SIG-M5 treated with dmso at 0.1 percent for 504 hours (cell line): ENCODE data around the gene APOOL.
"Not testable (repeated sequence)": the region's sequence is repeated elsewhere in the genome, so short reads cannot be mapped to it uniquely, and the experiment has no call there.

Experiments
- DNase-seq: peaks from one replicate; lab custom pipeline; 2025; ENCODE audit not compliant: unreplicated experiment; lab: John Stamatoyannopoulos, UW

The APOOL gene

GRCh38 chrX:85003655-85004244 is at the start of gene APOOL:
TSS of gene APOOL (plus strand) at chrX:85003877. CDS start at chrX:85003913, 36 bp downstream.
- peak; percentile 86 for DNase-seq

DNA sequence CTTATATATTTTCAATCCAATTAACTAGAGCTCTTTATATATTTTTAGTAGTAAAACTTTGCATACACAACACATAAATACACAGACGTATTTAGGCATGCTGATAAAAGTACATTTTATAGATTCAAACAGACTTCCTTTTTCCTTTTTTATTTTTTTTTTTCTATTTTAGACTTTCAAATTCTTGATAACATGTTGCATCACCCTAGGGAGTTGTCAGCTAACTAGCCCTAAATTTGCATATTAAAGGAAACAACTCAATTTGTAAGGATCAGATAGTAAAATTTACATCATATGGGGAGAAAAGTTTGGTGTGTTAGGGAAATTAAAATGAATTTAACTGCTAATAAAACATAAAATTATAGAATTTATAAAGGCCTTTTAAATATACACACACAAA is 47.4 kb upstream of the APOOL start:
- DNase-seq = no peak

DNA sequence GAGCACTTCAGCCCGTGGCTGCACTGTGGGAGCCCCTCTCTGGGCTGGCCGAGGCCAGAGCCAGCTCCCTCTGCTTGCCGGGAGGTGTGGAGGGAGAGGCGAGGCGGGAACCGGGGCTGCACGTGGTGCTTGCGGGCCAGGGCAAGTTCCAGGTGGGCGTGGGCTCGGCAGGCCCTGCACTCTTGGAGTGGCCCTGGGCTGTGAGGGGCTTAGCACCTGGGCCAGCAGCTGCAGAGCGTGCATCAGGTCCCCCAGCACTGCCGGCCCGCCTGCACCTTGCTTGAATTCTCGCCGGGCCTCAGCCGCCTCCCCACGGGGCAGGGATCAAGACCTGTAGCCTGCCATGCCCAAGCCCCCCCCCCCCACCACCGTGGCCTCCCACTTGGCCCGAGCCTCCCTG is 28.9 kb upstream of the APOOL start:
- DNase-seq = no peak

DNA sequence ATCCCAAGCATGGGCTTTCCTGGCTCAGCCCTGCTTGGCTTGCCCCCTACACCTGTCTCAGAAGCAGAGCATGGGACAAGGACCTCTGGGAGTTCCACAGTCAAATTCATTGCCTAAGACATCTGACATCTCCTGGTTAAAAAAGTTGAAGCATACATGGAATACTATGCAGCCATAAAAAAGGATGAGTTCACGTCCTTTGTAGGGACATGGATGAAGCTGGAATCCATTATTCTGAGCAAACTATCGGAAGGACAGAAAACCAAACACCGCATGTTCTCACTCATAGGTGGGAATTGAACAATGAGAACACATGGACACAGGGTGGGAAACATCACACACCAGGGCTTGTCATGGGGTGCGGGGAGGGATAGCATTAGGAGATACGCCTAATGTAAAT is 11.9 kb upstream of the APOOL start:
- DNase-seq = not testable (repeated sequence)

- no peak for DNase-seq
Observed at GRCh38 chrX:84993150-84993549, 10.5 kb upstream of the APOOL start.

DNA sequence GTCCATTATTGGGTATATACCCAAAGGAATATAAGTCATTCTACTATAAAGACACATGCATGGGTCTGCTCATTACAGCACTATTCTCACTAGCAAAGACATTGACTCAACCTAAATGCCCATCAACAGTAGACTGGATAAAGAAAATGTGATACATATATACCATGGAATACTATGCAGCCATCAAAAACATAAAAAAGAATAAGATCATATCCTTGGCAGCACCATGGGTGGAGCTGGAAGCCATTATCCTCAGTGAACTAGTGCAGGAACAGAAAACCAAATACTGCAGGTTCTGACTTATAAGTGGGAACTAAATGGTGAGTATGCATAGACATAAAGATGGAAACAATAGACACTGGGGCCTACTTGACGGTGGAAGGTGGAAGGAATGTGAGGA is 2.3 kb upstream of the APOOL start:
- no peak for DNase-seq

GRCh38 chrX:85004255-85004654 is 578 bp downstream of the APOOL start:
- no peak for DNase-seq

DNA sequence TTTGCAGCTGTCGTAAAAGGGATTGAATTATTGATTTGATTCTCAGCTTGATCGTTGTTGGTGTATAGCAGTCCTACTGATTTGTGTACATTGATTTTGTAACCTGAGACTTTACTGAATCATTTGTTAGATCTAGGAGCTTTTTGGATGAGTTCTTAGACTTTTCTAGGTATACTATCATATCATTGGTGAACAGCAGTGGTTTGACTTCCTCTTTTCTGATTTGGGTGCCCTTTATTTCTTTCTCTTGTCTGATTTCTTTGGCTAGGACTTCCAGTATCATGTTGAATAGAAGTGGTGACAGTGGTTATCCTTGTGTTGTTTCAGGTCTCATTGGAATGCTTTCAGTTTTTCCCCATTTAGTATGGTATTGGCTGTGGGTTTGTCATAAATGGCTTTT is 8.4 kb downstream of the APOOL start:
- DNase-seq = no peak

GRCh38 chrX:85015351-85015750 is 11.7 kb downstream of the APOOL start:
- not testable (repeated sequence) for DNase-seq

- DNase-seq = no peak
Observed at GRCh38 chrX:85017721-85018120, 14.0 kb downstream of the APOOL start.

DNA sequence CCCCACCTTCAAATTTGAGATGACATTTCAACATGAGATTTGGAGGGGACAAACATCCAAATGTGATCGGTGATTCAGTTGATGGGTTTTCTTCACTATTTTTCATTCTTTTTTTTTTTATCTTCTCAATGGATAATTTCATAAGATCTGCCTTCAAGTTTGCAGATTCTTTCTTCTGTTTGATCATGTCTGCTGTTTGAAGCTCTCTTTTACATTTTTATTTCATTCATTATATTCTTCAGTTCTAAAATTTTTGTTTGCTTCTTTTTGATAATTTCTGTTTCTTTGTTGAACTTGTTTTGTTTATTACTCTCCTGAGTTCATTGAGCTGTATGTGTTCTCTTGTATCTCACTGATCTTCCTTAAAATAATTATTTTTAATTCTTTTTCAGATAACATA is 14.8 kb downstream of the APOOL start:
- no peak for DNase-seq

GRCh38 chrX:85020216-85020615 is 16.5 kb downstream of the APOOL start:
- no peak for DNase-seq

DNA sequence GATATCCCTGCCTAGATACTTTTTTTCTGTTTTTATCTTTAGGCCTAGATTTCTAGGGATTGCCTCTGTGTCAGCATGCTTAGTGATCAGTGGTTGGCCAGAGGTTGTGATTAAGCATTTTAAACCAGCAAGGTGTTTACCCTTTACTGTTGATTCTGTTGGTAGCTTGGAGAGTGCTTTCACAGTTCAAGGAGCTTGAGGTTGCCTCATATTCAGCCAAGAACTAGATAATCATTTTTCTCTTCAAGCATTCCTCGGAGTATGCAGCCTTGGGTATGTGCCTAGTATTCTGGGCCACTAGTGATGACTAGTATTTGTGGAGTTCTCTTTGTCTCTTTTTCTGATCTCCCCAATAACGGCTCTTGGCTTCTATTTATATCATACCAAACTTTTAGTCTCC is 20.4 kb downstream of the APOOL start:
- no peak for DNase-seq

GRCh38 chrX:85024562-85024961 is 20.9 kb downstream of the APOOL start:
- DNase-seq = no peak

- DNase-seq = no peak
Observed at GRCh38 chrX:85026170-85026569, 22.5 kb downstream of the APOOL start.

GRCh38 chrX:85029043-85029442 is 25.4 kb downstream of the APOOL start:
- no peak for DNase-seq

GRCh38 chrX:85031505-85031904 is 27.8 kb downstream of the APOOL start:
- no peak for DNase-seq

GRCh38 chrX:85037114-85037513 is 33.4 kb downstream of the APOOL start:
- no peak for DNase-seq

- DNase-seq = no peak
Observed at GRCh38 chrX:85051627-85052026, 48.0 kb downstream of the APOOL start.

DNA sequence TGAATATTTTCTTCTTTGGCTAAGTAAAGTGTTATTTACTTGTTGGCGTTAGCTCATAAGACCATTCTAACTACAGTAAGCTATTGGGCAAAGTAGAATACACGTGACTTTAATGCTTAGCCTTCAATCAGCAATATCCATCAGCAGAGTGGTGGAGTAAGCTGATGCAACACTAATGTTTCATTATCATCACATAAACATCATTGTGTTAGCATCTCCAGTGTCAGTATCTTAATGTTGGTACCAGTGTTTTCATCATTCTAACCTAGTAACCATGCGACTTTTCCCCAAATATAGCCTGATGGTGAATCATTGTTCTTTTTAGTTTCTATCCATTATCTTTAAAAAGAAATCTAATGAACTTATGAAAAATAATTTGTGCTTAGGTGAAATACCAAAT is 48.5 kb downstream of the APOOL start:
- DNase-seq = no peak

DNA sequence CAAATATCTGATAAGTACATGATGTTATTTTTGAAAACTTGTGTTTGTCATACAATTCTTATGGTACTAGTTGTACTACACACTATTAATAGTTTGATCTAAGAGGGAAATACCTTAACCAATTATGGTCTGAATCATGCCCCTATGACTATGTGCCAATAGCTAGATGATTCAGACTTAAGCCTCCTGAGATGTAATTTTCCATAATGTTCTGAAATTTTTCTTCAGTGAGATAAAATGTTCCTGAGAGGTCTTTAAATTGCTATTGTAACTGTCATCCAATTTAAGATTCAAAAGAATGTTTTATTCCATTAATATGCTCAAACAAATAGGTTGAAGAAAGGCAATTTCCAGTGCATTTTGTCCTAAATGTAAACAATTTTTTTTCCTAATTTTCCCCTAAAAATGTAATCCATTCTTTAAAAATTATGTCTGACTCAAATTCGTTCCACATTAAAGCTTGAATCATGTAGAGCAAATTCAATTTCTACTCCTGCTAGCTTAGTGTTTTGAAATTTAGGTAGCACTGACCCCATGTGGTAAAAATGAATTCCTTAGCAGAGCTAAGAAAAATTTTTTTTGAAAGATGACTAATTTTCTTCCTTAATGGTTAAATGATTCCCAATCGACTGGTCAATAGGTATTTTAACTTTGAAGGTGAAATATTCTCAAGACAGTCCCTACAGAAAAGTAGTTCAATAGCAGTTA is 49.1 kb downstream of the APOOL start:
- DNase-seq = no peak

- DNase-seq = no peak
Observed at GRCh38 chrX:85065512-85066198, 62.0 kb downstream of the APOOL start.
